ENCODE measurements around the gene FNTB.

DNA sequence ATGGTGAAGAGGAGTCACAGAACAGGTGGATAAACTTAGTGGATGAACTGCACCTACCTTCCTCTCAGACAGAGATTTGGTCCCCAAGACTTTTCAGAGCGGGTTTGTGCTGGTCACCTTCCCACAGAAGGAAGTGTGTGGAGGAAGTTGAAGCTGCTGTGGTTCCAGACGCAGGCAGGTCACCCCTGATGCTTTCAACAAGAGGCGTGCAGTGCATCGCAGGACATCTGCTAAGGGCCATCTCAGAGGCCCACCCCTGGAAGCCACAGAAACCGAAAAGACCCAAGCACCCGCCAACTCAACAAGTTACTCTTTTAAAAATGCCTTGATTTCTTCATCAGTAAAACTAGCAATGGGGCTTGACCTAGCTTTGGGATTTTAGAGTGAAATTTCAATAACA, 43.1 kb upstream of the FNTB start:
- TF ChIP-seq, protein P1, sequence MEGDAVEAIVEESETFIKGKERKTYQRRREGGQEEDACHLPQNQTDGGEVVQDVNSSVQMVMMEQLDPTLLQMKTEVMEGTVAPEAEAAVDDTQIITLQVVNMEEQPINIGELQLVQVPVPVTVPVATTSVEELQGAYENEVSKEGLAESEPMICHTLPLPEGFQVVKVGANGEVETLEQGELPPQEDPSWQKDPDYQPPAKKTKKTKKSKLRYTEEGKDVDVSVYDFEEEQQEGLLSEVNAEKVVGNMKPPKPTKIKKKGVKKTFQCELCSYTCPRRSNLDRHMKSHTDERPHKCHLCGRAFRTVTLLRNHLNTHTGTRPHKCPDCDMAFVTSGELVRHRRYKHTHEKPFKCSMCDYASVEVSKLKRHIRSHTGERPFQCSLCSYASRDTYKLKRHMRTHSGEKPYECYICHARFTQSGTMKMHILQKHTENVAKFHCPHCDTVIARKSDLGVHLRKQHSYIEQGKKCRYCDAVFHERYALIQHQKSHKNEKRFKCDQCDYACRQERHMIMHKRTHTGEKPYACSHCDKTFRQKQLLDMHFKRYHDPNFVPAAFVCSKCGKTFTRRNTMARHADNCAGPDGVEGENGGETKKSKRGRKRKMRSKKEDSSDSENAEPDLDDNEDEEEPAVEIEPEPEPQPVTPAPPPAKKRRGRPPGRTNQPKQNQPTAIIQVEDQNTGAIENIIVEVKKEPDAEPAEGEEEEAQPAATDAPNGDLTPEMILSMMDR (IDR thresholded peaks at IDR 0.05; ENCODE audit: low read depth, low read length, poor library complexity, severe bottlenecking) = no peak
- no peak for TF ChIP-seq EZH2phosphoT487 (IDR thresholded peaks at IDR 0.05; ENCODE audit: borderline replicate concordance, low read length)
